WTC11 (cell line): ENCODE measurements around the gene TAF6. TPM values are rescaled to one million over a fixed set of nuclear protein-coding genes. Genes with fewer than 3 reads are reported as not detected.

Source experiments
- ATAC-seq: fragments of 200-7000 bp; cut with Tn5 transposase; 2 replicates; pipeline ENCODE4 v1.10.0; 2021; ENCODE audit warnings: mild to moderate bottlenecking, moderate library complexity
- CTCF ChIA-PET: fragments of 300-600 bp; sonication (Branson Sonifier 250); formaldehyde crosslinking; loops from one replicate; lab custom pipeline; 2021; ENCODE audit warnings: antibody characterized with exemption; lab: Charles Lee
- POLR2A ChIA-PET: fragments of 350-600 bp; sonication (Branson Sonifier 250); formaldehyde crosslinking; loops from one replicate; lab custom pipeline; 2021; ENCODE audit warnings: antibody characterized with exemption; lab: Charles Lee
- DNase-seq: peaks from one replicate; pipeline ENCODE4 v3.0.0; 2021; ENCODE audit warnings: low spot score
- H3K27ac Mint-ChIP-seq: 2 replicates; pipeline ENCODE4 v1.8.0; 2021; ENCODE audit warnings: mixed read lengths
- H3K27me3 Mint-ChIP-seq: 2 replicates; pipeline ENCODE4 v1.8.0; 2021; ENCODE audit warnings: low read depth, mild to moderate bottlenecking, moderate library complexity, mixed read lengths
- H3K36me3 Mint-ChIP-seq: 2 replicates; pipeline ENCODE4 v1.8.0; 2021; ENCODE audit warnings: mixed read lengths
- H3K4me1 Mint-ChIP-seq: 2 replicates; pipeline ENCODE4 v1.8.0; 2022; ENCODE audit warnings: mixed read lengths
- H3K4me3 Mint-ChIP-seq: 2 replicates; pipeline ENCODE4 v1.8.0; 2021; ENCODE audit warnings: mild to moderate bottlenecking, moderate library complexity, mixed read lengths
- H3K9me3 Mint-ChIP-seq: 2 replicates; pipeline ENCODE4 v1.8.0; 2021; ENCODE audit warnings: mixed read lengths
- FOXJ3 ChIP-seq: sonication (generic); formaldehyde crosslinking; IDR thresholded peaks from 2 replicates; pipeline ENCODE4 v1.9.0; 2021; ENCODE audit warnings: missing genetic modification reagents, mild to moderate bottlenecking, borderline replicate concordance
- FOXP1 ChIP-seq: sonication (generic); formaldehyde crosslinking; IDR thresholded peaks from 2 replicates; pipeline ENCODE4 v1.8.0; 2022; ENCODE audit warnings: missing genetic modification reagents, mild to moderate bottlenecking, moderate library complexity, borderline replicate concordance
- GRHL2 ChIP-seq: fragments of 250-450 bp; sonication (Bioruptor Pico); IDR thresholded peaks from 2 replicates; pipeline ENCODE4 v1.8.0; 2022; ENCODE audit warnings: mild to moderate bottlenecking, moderate library complexity; ENCODE audit not compliant: insufficient replicate concordance, severe bottlenecking
- total RNA-seq: library from RNA; stranded (reverse); gene quantifications from 3 replicates; pipeline ENCODE4 v1.2.3, GENCODE V29; 2021
- TF ChIP-seq, protein P1 (sequence below): sonication (generic); formaldehyde crosslinking; IDR thresholded peaks from 2 replicates; pipeline ENCODE4 v1.8.0; 2022; ENCODE audit warnings: mild to moderate bottlenecking, missing genetic modification reagents
- TF ChIP-seq, protein P2 (sequence below): fragments of 250-450 bp; sonication (Bioruptor Pico); IDR thresholded peaks from 2 replicates; pipeline ENCODE4 v1.8.0; 2021; ENCODE audit warnings: mild to moderate bottlenecking
- TF ChIP-seq, protein P3 (sequence below): fragments of 250-450 bp; sonication (Bioruptor Pico); IDR thresholded peaks from 2 replicates; pipeline ENCODE4 v1.9.0; 2021; ENCODE audit warnings: mild to moderate bottlenecking
- TF ChIP-seq, protein P4 (sequence below): fragments of 250-450 bp; sonication (Bioruptor Pico); IDR thresholded peaks from 2 replicates; pipeline ENCODE4 v2.1.2; 2022; ENCODE audit warnings: mild to moderate bottlenecking, moderate library complexity
- TF ChIP-seq, protein P5 (sequence below): sonication (generic); formaldehyde crosslinking; IDR thresholded peaks from 2 replicates; pipeline ENCODE4 v1.8.0; 2023; ENCODE audit warnings: missing genetic modification reagents, mild to moderate bottlenecking, borderline replicate concordance

TAF6 gene
- total RNA-seq, 1 experiment from 2014 or later: 121 TPM

DNA sequence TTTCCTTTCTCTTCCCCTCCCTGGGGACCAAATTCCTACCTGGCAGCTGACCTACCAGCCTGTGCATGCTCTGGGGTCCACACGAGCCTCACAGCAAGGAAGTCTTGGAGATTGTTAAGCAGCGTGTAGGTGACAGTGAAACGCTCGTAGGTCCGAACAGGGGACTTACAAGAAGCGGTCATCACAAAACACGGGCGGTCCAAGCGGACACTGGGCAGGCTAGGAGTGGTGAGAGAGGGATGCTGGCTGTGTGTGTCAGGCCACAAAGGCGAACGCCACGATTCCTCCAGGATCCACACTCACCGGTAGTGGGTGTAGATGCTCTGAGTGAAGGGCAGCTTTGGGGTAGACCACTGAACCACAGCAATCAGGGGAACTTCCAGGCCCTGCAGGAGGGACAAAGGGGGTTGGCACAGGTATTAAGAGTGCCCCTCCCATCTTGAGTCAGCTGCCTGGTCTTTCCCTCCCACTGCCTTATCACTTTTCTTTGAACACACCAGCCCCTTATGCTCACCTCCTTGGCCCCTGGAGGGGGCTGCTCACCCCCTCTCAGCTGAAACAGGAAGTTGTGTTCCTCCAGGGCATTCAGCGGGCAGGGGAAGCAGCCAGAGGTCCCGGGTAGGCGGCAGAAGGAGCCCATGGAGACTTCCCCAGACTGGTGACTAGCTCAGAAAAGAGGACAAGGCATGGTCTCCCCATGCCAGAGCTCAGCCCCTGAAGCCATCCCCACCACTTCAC is 37.3 kb upstream of the TAF6 start (continued):
- TF ChIP-seq, protein P1, sequence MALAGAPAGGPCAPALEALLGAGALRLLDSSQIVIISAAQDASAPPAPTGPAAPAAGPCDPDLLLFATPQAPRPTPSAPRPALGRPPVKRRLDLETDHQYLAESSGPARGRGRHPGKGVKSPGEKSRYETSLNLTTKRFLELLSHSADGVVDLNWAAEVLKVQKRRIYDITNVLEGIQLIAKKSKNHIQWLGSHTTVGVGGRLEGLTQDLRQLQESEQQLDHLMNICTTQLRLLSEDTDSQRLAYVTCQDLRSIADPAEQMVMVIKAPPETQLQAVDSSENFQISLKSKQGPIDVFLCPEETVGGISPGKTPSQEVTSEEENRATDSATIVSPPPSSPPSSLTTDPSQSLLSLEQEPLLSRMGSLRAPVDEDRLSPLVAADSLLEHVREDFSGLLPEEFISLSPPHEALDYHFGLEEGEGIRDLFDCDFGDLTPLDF (CRISPR knock-in tag): no peak
- TF ChIP-seq GRHL2 (CRISPR knock-in tag): no peak
- no peak for TF ChIP-seq FOXP1 (CRISPR knock-in tag)
- TF ChIP-seq FOXJ3 (CRISPR knock-in tag): no peak

DNA sequence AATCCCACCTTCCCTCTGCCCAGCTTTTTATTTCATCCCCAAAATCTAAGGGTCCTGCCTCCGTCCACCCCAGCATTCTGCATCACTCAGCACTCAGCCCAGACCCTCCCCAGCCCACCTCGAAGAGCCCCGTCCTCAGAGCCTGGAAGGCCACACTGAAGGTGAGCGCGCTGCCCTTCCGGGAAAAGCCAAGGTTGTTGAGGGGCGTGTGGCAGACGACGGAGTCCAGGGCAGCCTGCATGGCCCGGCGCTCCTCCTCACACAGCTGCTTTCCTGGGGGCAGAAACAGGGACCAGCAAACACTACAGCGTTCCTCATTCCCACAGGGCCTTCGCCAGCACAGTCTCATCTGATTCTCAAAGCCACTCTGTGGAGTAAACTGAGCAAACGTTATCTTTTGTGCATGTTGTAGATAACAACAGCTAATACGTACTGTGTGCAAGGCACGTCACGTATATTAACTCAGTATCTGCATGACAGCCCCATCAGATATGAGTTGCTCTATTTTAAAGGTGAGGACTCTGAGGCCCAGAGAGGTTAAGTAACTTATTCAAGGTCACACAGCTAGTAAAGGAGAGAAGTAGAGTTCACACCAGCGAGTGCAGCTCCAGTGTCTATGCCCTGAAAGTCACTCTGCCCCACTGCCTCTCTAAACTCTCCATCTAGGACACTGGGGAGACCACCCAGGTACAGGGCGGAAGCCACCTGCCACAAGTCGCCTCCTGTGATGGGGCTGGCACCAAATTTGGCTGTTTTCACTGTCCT is 36.6 kb upstream of the TAF6 start:
- Mint-ChIP-seq H3K4me3 (no peak overlapping the region), H3K27ac (no peak overlapping the region; the same call in 1 of the 2 replicates), H3K36me3 (peaks cover 24% of the 10 kb centered on the region), H3K9me3 (no peaks in the 10 kb centered on the region), H3K27me3 (no peaks in the 10 kb centered on the region)
- ATAC-seq: no peak
- POLR2A ChIA-PET: interaction anchor here (0.7 to 1.0 kb wide), 2 partner anchors 12 to 23 kb away, joined by 3 read pairs; no protein-coding TSS in a partner anchor
- CTCF ChIA-PET: interaction anchor here (1.4 kb wide), 1 partner anchor 23 kb away, joined by 3 read pairs; no protein-coding TSS in a partner anchor
- TF ChIP-seq, protein P2, sequence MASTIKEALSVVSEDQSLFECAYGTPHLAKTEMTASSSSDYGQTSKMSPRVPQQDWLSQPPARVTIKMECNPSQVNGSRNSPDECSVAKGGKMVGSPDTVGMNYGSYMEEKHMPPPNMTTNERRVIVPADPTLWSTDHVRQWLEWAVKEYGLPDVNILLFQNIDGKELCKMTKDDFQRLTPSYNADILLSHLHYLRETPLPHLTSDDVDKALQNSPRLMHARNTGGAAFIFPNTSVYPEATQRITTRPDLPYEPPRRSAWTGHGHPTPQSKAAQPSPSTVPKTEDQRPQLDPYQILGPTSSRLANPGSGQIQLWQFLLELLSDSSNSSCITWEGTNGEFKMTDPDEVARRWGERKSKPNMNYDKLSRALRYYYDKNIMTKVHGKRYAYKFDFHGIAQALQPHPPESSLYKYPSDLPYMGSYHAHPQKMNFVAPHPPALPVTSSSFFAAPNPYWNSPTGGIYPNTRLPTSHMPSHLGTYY (CRISPR knock-in tag): no peak
- TF ChIP-seq, all 79 proteins: peak for 0
- no peak for DNase-seq
- H3K4me1 Mint-ChIP-seq: peaks cover 35% of the 10 kb centered on the region

DNA sequence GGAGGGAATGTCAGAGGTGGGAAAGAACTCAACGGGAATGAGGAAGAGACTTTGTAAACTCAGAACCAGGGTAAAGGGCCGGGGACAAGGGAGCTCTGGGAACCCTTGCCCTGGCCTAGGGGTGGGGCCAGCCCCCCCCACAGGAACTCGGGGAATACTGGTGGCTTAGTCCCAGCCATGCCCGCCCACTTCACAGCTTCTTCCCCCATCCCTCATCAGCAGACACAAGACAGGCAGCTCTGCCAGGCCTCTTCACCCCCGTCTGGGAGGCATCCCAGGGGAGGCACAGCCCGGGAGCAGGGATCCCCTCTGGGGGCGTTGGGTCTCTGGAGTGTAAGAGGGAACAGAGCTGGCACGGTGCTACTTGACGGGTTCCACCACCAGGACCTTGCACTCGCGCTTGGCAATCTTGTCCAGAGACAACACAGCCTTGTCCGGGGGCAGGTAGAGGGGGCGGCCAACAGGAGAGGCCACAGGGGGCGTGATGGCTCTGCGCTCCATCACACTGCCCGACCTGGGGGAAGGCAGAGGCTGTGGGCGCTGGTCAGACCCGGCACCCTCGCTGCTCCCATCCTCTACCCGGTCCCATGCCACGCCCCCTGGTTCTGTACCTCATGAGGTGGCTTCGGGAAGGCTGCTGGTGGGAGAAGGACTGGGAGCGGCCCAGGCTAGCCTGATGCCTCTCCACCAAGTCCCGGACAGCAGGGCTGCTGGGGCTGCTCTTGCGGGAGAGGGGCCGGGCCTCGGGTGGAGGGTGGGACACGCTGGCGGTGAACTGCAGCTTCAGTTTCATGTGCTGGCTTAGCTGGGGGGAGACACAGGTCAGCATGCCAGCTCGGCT is 35.7 kb upstream of the TAF6 start:
- H3K4me3 Mint-ChIP-seq: no peak overlapping the region
- POLR2A ChIA-PET: interaction anchor here (0.7 to 1.0 kb wide), 2 partner anchors 13 to 22 kb away, joined by 3 read pairs; no protein-coding TSS in a partner anchor
- H3K36me3 Mint-ChIP-seq: peaks cover 32% of the 10 kb centered on the region
- TF ChIP-seq, protein P3, sequence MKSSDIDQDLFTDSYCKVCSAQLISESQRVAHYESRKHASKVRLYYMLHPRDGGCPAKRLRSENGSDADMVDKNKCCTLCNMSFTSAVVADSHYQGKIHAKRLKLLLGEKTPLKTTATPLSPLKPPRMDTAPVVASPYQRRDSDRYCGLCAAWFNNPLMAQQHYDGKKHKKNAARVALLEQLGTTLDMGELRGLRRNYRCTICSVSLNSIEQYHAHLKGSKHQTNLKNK (CRISPR knock-in tag): no peak
- TF ChIP-seq, protein P4, sequence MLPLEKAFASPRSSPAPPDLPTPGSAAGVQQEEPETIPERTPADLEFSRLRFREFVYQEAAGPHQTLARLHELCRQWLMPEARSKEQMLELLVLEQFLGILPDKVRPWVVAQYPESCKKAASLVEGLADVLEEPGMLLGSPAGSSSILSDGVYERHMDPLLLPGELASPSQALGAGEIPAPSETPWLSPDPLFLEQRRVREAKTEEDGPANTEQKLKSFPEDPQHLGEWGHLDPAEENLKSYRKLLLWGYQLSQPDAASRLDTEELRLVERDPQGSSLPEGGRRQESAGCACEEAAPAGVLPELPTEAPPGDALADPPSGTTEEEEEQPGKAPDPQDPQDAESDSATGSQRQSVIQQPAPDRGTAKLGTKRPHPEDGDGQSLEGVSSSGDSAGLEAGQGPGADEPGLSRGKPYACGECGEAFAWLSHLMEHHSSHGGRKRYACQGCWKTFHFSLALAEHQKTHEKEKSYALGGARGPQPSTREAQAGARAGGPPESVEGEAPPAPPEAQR: no peak
- TF ChIP-seq, protein P5, sequence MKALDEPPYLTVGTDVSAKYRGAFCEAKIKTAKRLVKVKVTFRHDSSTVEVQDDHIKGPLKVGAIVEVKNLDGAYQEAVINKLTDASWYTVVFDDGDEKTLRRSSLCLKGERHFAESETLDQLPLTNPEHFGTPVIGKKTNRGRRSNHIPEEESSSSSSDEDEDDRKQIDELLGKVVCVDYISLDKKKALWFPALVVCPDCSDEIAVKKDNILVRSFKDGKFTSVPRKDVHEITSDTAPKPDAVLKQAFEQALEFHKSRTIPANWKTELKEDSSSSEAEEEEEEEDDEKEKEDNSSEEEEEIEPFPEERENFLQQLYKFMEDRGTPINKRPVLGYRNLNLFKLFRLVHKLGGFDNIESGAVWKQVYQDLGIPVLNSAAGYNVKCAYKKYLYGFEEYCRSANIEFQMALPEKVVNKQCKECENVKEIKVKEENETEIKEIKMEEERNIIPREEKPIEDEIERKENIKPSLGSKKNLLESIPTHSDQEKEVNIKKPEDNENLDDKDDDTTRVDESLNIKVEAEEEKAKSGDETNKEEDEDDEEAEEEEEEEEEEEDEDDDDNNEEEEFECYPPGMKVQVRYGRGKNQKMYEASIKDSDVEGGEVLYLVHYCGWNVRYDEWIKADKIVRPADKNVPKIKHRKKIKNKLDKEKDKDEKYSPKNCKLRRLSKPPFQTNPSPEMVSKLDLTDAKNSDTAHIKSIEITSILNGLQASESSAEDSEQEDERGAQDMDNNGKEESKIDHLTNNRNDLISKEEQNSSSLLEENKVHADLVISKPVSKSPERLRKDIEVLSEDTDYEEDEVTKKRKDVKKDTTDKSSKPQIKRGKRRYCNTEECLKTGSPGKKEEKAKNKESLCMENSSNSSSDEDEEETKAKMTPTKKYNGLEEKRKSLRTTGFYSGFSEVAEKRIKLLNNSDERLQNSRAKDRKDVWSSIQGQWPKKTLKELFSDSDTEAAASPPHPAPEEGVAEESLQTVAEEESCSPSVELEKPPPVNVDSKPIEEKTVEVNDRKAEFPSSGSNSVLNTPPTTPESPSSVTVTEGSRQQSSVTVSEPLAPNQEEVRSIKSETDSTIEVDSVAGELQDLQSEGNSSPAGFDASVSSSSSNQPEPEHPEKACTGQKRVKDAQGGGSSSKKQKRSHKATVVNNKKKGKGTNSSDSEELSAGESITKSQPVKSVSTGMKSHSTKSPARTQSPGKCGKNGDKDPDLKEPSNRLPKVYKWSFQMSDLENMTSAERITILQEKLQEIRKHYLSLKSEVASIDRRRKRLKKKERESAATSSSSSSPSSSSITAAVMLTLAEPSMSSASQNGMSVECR (CRISPR knock-in tag): 0 out of 2 replicates have a peak, but pooled peaks have one; percentile 39
- no peaks in the 10 kb centered on the region for H3K9me3 Mint-ChIP-seq
- ATAC-seq (no peak), DNase-seq (no peak)
- H3K27me3 Mint-ChIP-seq: no peaks in the 10 kb centered on the region
- peaks cover 39% of the 10 kb centered on the region for H3K4me1 Mint-ChIP-seq
- H3K27ac Mint-ChIP-seq: no peak overlapping the region; the same call in 1 of the 2 replicates
- CTCF ChIA-PET: interaction anchor here (1.5 kb wide), 1 partner anchor 24 kb away, joined by 5 read pairs; no protein-coding TSS in a partner anchor
